ENCODE data around the gene PDE4D.

The PDE4D gene

DNA sequence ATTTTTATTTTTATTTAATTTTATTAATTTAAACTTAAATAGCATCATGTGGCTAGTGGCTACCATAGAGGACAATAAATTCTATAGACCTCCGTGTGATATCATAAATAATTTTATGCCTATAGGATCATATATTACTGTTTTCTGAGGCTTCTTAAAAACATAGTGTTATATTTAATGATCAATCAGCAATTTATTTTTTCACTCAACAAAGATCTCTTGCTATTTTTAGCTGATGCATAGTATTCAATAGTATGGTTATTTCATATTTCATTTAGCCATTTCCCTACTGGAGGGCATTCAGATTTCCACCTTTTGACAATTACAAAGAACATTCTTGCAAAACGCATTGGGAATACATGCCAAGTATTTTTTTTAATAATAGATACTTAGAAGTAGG is 114.1 kb downstream of the PDE4D start:
- DNase-seq (ENCODE audit: low read depth), result no peak
- TF ChIP-seq, protein P1, sequence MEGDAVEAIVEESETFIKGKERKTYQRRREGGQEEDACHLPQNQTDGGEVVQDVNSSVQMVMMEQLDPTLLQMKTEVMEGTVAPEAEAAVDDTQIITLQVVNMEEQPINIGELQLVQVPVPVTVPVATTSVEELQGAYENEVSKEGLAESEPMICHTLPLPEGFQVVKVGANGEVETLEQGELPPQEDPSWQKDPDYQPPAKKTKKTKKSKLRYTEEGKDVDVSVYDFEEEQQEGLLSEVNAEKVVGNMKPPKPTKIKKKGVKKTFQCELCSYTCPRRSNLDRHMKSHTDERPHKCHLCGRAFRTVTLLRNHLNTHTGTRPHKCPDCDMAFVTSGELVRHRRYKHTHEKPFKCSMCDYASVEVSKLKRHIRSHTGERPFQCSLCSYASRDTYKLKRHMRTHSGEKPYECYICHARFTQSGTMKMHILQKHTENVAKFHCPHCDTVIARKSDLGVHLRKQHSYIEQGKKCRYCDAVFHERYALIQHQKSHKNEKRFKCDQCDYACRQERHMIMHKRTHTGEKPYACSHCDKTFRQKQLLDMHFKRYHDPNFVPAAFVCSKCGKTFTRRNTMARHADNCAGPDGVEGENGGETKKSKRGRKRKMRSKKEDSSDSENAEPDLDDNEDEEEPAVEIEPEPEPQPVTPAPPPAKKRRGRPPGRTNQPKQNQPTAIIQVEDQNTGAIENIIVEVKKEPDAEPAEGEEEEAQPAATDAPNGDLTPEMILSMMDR (conservative IDR thresholded peaks at IDR 0.05; ENCODE audit: control insufficient read depth, insufficient read depth, low read depth, low read length), result no peak
- H3K4me3 ChIP-seq (ENCODE audit: control insufficient read depth, low read depth, low read length), result no peak overlapping the region

DNA sequence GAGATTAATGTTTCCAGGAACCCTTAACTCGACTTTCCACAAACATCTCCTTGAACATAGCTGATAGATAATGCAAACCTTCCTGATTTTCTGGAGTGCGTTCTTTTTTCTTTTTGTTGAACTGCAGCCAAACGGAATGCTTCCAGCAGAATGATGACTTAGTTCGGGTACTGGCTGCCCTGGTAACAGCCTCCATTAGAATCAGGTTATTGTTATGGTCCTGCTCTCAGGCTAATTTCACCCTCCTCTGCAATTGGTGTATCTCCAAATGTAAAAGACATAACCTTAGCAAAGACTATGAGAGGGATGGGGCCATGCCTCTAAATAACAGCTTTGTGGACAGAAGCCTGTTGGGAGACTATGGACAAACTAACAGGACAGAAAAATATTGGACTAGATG is 116.5 kb downstream of the PDE4D start:
- TF ChIP-seq, protein P1 (conservative IDR thresholded peaks at IDR 0.05; ENCODE audit: control insufficient read depth, insufficient read depth, low read depth, low read length), result no peak
- no peak for DNase-seq (ENCODE audit: low read depth)
- H3K4me3 ChIP-seq (ENCODE audit: control insufficient read depth, low read depth, low read length), result no peak overlapping the region

DNA sequence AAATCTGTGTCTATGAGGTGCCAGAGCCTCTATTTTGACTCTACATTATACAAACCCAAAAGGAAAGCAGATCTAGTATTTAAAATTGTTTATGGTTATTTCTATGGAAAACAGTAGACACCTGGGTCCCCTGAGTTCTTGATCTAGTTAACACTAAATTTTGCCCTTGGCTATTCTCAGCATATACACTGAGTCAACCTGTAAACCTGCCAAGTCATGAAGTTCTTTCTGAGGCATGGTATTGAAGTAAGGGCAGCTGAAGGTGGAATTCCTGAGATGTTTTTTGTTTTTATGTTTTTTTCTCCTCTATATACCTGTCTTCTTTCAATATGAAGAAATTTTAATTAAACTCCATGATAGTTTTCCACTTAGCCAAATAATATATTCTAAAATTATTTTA is 120.2 kb downstream of the PDE4D start:
- TF ChIP-seq, protein P1 (conservative IDR thresholded peaks at IDR 0.05; ENCODE audit: control insufficient read depth, insufficient read depth, low read depth, low read length), result no peak
- DNase-seq (ENCODE audit: low read depth), result no peak
- H3K4me3 ChIP-seq (ENCODE audit: control insufficient read depth, low read depth, low read length), result no peak overlapping the region

DNA sequence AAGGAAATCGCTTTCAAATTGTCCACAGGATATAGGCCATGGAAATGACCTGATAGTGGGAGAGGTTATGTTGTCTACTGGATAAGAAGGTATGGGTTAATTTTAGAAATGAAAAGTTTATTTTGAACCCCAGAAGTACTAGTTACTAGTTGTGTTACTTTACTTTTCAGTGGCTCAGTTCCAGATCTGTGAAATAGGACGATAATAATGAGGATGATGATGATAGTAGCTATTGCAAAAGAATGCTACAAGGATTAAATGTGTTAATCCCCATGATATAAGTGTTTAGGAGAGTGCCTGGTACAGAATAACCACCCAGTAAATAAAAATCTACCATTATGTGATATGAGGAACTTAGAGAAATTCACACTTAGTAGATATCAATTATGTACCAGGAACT is 120.8 kb downstream of the PDE4D start:
- TF ChIP-seq, protein P1 (conservative IDR thresholded peaks at IDR 0.05; ENCODE audit: control insufficient read depth, insufficient read depth, low read depth, low read length), result no peak
- no peak for DNase-seq (ENCODE audit: low read depth)
- no peak overlapping the region for H3K4me3 ChIP-seq (ENCODE audit: control insufficient read depth, low read depth, low read length)

DNA sequence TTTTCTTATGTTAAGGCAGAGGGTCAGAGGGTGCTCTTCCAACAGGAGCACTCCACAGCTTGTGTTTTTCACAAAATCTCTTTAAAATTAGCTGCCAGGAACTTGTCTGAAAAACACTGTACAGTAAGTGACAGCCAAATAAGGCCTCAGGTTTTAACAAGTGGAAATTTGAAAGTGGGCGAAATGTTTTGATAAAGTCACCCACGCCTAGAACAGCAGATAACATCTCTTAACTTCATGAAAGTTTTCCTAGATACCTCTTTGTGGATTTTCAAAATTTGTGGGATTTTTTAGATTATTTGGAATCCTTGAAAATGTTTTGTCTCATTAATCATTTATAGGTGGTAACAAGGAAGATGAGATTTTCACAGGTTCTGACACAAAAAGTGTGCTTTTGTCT is 121.3 kb downstream of the PDE4D start:
- DNase-seq (ENCODE audit: low read depth), result no peak
- TF ChIP-seq, protein P1 (conservative IDR thresholded peaks at IDR 0.05; ENCODE audit: control insufficient read depth, insufficient read depth, low read depth, low read length), result no peak
- no peak overlapping the region for H3K4me3 ChIP-seq (ENCODE audit: control insufficient read depth, low read depth, low read length)

DNA sequence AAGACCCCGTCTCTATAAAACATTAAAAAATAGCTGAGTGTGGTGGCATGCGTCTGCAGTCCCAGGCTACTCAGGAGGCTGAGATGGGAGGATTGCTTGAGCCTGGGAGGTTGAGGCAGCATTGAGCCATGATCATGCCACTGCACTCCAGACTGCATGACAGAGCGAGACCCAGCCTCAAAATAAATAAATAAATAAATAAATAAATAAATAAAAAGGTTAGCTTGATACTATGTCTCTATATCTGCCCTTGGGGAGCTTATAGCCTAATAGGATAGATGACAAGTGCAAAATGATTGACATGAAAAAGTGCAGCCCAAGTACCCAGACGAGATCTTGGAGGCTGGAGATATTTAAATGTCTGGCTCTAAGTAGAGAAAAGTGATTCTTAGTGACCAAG is 122.6 kb downstream of the PDE4D start:
- no peak for DNase-seq (ENCODE audit: low read depth)
- TF ChIP-seq, protein P1 (conservative IDR thresholded peaks at IDR 0.05; ENCODE audit: control insufficient read depth, insufficient read depth, low read depth, low read length), result no peak
- H3K4me3 ChIP-seq (ENCODE audit: control insufficient read depth, low read depth, low read length), result no peak overlapping the region

- no peak overlapping the region for H3K4me3 ChIP-seq (ENCODE audit: control insufficient read depth, low read depth, low read length)
- TF ChIP-seq, protein P1 (conservative IDR thresholded peaks at IDR 0.05; ENCODE audit: control insufficient read depth, insufficient read depth, low read depth, low read length), result no peak
These were observed 123.7 kb downstream of the PDE4D start for GRCh38 chr5:59769832-59770231.

More at GRCh38 chr5:59769832-59770231, 123.7 kb downstream of the PDE4D start:
- peak; percentile 37 for DNase-seq (ENCODE audit: low read depth)
